ENCODE results near the gene NLRP7. TPM values are rescaled to one million over a fixed set of nuclear protein-coding genes. Genes with fewer than 3 reads are reported as not detected.
"Not testable (repeated sequence)": the region's sequence is repeated elsewhere in the genome, so short reads cannot be mapped to it uniquely, and the experiment has no call there.

Gene NLRP7
- total and polyA plus RNA-seq, 2 experiments from 2014 or later = 0.73 to 1.8 TPM

- Histone ChIP-seq H3K27me3 (no peaks in the 10 kb centered on the region), H3K4me1 (ENCODE audit: low read depth) (no peaks in the 10 kb centered on the region), H3K27ac (no peak overlapping the region), H3K9me3 (ENCODE audit: low read depth) (no peaks in the 10 kb centered on the region), H3K36me3 (no peaks in the 10 kb centered on the region), H3K4me3 (no peak overlapping the region)
- TF ChIP-seq CTCF (IDR thresholded peaks at IDR 0.05; ENCODE audit: low read depth, low read length) = no peak
- no peak for DNase-seq (ENCODE audit: low read depth in 1 of 2, low spot score in 1 of 2)
These were observed 26.2 kb downstream of the NLRP7 start for GRCh38 chr19:54921082-54921481.

- not testable (repeated sequence) for H3K36me3 ChIP-seq; H3K27ac ChIP-seq; H3K9me3 ChIP-seq (ENCODE audit: low read depth); H3K27me3 ChIP-seq; H3K4me1 ChIP-seq (ENCODE audit: low read depth); H3K4me3 ChIP-seq
- DNase-seq (ENCODE audit: low read depth in 1 of 2, low spot score in 1 of 2) = peak in 1 of 2 donors; percentile 1
These were observed 27.4 kb downstream of the NLRP7 start for GRCh38 chr19:54919646-54920563.

GRCh38 chr19:54918499-54918898 is 28.8 kb downstream of the NLRP7 start:
- TF ChIP-seq CTCF (IDR thresholded peaks at IDR 0.05; ENCODE audit: low read depth, low read length) = no peak

GRCh38 chr19:54916822-54917221 is 30.5 kb downstream of the NLRP7 start:
- no peak for TF ChIP-seq CTCF (IDR thresholded peaks at IDR 0.05; ENCODE audit: low read depth, low read length)
- H3K36me3 ChIP-seq = no peaks in the 10 kb centered on the region
- DNase-seq (ENCODE audit: low read depth in 1 of 2, low spot score in 1 of 2) = no peak
- H3K4me1 ChIP-seq (ENCODE audit: low read depth) = no peaks in the 10 kb centered on the region
- H3K4me3 ChIP-seq = no peak overlapping the region
- no peaks in the 10 kb centered on the region for H3K9me3 ChIP-seq (ENCODE audit: low read depth)
- H3K27me3 ChIP-seq = no peaks in the 10 kb centered on the region
- no peak overlapping the region for H3K27ac ChIP-seq

More at GRCh38 chr19:54918499-54918898, 28.8 kb downstream of the NLRP7 start:
- H3K9me3 ChIP-seq (ENCODE audit: low read depth) = no peaks in the 10 kb centered on the region
- H3K27me3 ChIP-seq = no peaks in the 10 kb centered on the region
- DNase-seq (ENCODE audit: low read depth in 1 of 2, low spot score in 1 of 2) = no peak
- no peak overlapping the region for H3K27ac ChIP-seq
- H3K4me3 ChIP-seq = no peak overlapping the region
- no peaks in the 10 kb centered on the region for H3K4me1 ChIP-seq (ENCODE audit: low read depth)
- H3K36me3 ChIP-seq = no peaks in the 10 kb centered on the region

- H3K36me3 ChIP-seq; H3K4me1 ChIP-seq (ENCODE audit: low read depth): not testable (repeated sequence)
These were observed 39.4 kb downstream of the NLRP7 start for GRCh38 chr19:54907899-54908298.

GRCh38 chr19:54906819-54907218 is 40.5 kb downstream of the NLRP7 start:
- Histone ChIP-seq H3K9me3 (ENCODE audit: low read depth) (no peaks in the 10 kb centered on the region), H3K4me1 (ENCODE audit: low read depth) (no peaks in the 10 kb centered on the region), H3K27me3 (no peaks in the 10 kb centered on the region), H3K36me3 (no peaks in the 10 kb centered on the region), H3K4me3 (no peak overlapping the region), H3K27ac (no peak overlapping the region)
- TF ChIP-seq CTCF (IDR thresholded peaks at IDR 0.05; ENCODE audit: low read depth, low read length) = no peak
- DNase-seq (ENCODE audit: low read depth in 1 of 2, low spot score in 1 of 2) = no peak

More at GRCh38 chr19:54907899-54908298, 39.4 kb downstream of the NLRP7 start:
- H3K4me3 ChIP-seq; DNase-seq (ENCODE audit: low read depth in 1 of 2, low spot score in 1 of 2); H3K27me3 ChIP-seq; H3K27ac ChIP-seq; H3K9me3 ChIP-seq (ENCODE audit: low read depth): not testable (repeated sequence)
